OCI-LY1 (cell line): Measurements from ENCODE around the gene AFDN.

Experiments
- CTCF ChIP-seq: fragments of 200-600 bp; sonication (generic), shearing (Covaris generic); IDR thresholded peaks from 2 replicates; pipeline ENCODE4 v1.5.1; 2017; ENCODE audit warnings: mild to moderate bottlenecking, antibody characterized with exemption, low read length, moderate library complexity, mixed read lengths
- EZH2 ChIP-seq: fragments of 200-600 bp; sonication (generic), shearing (Covaris generic); IDR thresholded peaks from 2 replicates; pipeline ENCODE4 v1.8.0; 2017; ENCODE audit warnings: borderline replicate concordance, mixed run types, mild to moderate bottlenecking, antibody characterized with exemption, low read length, moderate library complexity, mixed read lengths

GRCh38 chr6:167981916-167982462 lies 155.3 kb downstream of the AFDN start:
- TF ChIP-seq CTCF (no peak), EZH2 (no peak)
